Loucy (cell line): Measurements from ENCODE around the gene NAV1.

Source experiments
- EZH2phosphoT487 ChIP-seq: fragments of 200-600 bp; IDR thresholded peaks from 2 replicates; pipeline ENCODE4 v1.6.1; 2018; ENCODE audit warnings: antibody characterized with exemption, mild to moderate bottlenecking, moderate library complexity, borderline replicate concordance
- TF ChIP-seq, protein P1 (sequence below): fragments of 200-600 bp; sonication (generic); conservative IDR thresholded peaks from 2 replicates; pipeline ENCODE4 v1.5.1; 2014; ENCODE audit warnings: mild to moderate bottlenecking, antibody characterized with exemption, low read length

DNA sequence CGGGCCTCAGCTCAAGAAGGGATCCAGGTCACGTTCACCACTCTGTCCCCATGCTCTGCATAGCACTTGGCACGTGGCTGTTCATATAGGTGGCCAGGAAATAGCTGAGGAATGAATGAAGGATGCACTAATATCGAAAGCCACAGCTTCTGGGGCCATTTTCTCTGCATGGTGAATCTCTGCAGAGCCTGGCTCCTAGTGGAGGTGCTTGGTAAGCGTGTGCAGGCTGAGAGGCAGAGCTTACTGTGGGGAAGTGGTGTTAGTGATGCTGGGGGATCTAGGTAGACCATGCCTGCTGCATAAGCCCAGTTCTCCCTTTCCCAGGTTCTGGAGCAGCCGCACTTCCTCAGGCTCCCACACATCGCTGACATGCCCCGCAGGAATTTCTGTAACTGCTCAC, 40.3 kb upstream of the NAV1 start:
- TF ChIP-seq, protein P1, sequence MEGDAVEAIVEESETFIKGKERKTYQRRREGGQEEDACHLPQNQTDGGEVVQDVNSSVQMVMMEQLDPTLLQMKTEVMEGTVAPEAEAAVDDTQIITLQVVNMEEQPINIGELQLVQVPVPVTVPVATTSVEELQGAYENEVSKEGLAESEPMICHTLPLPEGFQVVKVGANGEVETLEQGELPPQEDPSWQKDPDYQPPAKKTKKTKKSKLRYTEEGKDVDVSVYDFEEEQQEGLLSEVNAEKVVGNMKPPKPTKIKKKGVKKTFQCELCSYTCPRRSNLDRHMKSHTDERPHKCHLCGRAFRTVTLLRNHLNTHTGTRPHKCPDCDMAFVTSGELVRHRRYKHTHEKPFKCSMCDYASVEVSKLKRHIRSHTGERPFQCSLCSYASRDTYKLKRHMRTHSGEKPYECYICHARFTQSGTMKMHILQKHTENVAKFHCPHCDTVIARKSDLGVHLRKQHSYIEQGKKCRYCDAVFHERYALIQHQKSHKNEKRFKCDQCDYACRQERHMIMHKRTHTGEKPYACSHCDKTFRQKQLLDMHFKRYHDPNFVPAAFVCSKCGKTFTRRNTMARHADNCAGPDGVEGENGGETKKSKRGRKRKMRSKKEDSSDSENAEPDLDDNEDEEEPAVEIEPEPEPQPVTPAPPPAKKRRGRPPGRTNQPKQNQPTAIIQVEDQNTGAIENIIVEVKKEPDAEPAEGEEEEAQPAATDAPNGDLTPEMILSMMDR, result no peak
- no peak for TF ChIP-seq EZH2phosphoT487
